NCI-H1417 treated with DMSO at 0.1 percent for 48 hours (cell line): ENCODE measurements around the gene ITPR1.
A peak's percentile ranks its signal among the peaks of the same experiment; 100 is the strongest.

Source experiments
- DNase-seq: peaks from one replicate; lab custom pipeline; 2025; lab: John Stamatoyannopoulos, UW

The ITPR1 gene

DNA sequence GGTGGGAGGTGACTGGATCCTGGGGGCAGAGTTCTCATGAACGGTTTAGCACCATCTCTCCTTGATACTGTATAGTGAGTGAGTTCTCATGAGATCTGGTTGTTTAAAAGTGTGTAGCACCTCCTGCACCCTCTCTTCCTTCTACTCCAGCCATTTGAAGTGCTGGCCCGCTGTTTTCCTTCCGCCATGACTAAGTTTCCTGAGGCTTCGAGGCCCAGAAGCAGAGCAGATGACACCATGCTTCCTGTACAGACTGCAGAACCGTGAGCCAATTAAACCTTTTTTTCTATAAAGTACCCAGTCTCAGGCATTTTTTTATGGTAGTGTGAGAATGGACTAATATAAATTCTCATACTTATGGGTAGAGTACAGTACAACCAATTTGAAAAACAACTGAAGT lies 362.5 kb downstream of the ITPR1 start:
- DNase-seq: no peak

DNA sequence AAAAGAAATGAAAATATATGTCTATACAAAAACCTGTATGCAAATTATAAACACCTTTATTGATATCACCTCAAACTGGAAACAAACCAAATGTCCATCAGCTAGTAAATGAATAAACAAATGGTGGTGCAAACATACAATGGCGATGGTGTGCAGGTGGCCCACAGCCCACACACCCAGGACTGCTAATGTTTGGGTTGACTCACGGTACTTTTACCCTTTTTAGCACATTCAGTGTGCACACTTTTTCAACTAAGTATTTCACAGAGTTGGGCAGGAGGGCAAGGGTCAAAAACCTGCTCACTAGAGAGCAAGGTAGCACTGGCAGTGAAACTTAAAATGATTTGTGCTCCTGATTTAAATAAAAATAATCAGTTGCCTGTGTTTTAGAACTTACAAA lies 363.0 kb downstream of the ITPR1 start:
- DNase-seq: no peak

DNA sequence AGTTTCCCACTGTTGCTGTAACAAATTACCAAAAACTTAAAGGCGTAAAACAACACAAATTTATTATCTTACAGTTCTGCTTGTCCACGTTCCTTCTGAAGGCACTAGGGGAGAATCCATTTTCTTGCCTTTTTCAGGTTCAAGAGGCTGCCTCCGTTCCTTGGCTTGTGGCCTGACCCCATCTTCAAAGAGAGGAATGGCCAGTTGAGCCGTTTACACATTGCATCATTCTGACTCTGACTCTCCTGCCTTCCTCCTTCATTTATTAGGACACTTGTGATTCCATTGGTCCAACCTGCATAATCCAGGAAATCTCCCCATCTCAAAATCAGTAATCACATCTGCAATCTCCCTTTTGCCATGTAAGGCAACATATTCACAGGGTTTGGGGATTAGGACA lies 363.4 kb downstream of the ITPR1 start:
- DNase-seq: no peak

- DNase-seq: no peak
Measured at GRCh38 chr3:4856986-4857385, 363.8 kb downstream of the ITPR1 start.

- DNase-seq: no peak
Measured at GRCh38 chr3:4859788-4860187, 366.6 kb downstream of the ITPR1 start.

- DNase-seq: no peak
Measured at GRCh38 chr3:4862973-4863372, 369.8 kb downstream of the ITPR1 start.

DNA sequence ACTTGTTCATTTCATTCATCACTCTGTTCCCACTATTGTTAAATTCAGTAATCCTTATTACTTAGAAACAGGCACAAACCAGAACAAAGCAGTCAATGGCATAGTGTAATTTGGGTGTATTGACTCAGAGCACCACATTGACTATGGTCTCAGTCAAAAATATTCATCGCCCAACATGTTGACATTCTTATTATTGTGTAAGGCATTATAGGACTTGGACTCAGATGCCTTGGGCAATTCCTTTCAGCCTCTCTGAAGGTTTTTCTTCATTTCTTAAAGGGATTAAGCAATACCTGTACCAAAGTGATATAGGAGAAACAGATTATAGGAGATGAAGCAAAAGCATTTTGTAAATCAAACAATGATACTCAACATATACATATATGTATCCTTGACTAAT lies 371.4 kb downstream of the ITPR1 start:
- no peak for DNase-seq

DNA sequence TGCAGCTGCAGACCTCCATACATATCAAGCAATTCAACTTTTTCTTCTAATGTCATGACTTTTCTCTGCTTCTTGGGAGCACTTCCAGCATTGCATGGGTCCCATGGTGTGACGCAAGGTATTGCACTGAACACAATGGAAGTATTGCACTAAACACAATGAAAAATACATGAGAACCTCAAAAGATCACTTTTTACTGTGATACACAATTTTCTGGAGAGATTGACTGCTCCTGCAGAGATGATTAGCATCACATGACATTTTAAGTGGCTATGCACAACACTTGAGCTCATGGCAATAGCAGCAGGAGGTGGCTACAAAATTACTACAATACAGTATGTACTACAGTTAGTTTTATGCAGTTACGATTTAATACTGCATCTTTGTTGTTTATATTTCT lies 372.6 kb downstream of the ITPR1 start:
- peak; percentile 50 for DNase-seq

DNA sequence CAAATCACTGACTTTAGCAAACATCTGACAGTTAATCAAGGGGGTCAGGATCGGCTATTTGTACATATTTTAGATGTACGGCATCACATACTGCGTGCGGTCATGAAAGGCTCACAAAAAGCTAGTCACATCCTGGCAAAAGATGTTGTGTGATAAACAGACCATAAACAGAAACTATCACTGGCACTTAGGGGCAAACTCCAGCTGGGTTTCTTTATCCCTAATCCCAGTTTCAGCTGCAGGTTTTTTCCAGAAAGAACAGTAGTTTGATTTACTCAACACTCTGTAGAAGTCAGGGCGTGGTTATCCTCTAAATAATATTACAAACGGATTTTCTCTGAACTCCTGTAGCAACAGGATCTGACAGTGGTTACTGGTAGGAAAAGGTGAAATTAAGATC lies 373.7 kb downstream of the ITPR1 start:
- DNase-seq: no peak

DNA sequence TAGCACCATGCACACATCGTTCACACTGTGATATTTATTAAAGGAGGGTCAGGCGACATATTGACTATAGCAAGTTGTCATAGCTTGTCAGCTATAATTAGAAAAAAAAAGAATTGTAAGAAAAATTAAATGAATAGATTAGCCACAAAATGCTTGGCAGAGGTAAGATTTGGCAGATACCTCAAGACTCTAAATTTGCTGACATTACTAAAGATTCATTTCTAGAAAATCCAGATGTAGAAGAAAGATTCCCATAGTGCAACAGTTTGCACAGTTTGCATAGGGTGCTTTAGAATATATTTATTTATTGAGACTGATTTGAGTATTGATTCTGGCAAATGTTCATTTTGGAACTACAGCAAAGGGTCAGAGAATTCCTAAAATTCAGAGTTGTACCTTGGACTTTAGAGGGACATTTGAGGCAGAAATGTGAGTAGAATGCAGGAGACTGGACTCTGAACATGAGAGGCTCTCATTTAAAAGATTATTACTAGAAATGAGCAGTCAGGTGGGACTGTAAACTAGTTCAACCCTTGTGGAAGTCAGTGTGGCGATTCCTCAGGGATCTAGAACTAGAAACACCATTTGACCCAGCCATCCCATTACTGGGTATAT lies 384.1 kb downstream of the ITPR1 start:
- DNase-seq: no peak

- no peak for DNase-seq
Measured at GRCh38 chr3:4880850-4881249, 387.7 kb downstream of the ITPR1 start.

GRCh38 chr3:4882548-4882947 lies 389.4 kb downstream of the ITPR1 start:
- no peak for DNase-seq

- no peak for DNase-seq
Measured at GRCh38 chr3:4883011-4883410, 389.9 kb downstream of the ITPR1 start.

DNA sequence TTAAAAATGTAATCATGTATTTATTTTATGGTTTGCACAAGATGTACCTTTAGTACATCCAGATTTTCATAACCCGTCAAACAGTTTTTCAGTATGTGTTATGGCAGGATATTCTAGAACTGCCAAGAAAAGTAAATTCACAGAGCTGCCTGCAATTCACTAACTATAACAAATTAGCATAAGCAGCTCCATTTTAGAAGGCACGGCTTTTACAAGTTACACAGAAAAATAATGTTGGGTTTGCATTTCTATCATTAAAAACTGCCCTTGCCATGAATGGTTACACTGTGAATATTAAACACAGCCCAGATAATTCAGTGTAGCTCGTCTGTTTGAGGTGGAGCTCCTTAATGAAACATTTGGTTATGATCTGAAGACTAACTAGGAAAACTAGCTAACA lies 391.7 kb downstream of the ITPR1 start:
- no peak for DNase-seq

GRCh38 chr3:4885316-4885715 lies 392.2 kb downstream of the ITPR1 start:
- no peak for DNase-seq

DNA sequence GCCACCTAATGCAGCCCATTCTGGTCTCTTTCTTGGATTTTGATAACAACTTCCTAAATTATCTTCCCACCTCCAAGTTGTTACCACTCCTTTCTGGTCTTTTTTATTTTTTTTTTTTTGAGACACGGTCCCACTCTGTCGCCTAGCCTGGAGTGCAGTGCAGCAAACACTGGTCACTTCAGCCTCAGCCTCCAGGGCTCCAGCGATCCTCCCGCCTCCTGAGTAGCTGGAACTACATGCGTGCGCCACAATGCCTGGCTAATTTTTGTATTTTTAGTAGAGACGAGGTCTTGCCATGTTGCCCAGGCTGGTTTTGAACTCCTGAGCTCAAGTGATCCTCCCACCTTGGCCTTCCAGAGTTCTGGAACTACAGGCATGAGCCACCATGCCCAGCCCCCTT lies 393.3 kb downstream of the ITPR1 start:
- no peak for DNase-seq

DNA sequence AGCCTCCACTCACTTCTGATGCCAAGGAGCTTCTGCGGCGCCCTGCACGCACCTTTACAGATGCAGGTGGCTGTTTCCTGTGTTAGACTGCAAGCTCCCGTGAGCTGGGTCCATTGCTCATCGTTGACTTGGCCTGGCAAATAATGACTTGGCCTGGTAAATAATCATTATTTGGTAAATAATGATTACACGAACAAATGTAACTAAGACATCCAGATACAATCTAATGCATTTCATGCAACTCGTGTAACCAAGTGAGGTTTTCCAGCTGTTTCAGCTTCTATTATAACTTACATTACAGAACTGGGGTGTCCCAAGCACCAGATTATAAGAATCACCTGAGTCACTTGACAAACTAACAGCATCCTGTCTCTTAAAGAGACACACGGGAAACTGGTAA lies 394.0 kb downstream of the ITPR1 start:
- no peak for DNase-seq

DNA sequence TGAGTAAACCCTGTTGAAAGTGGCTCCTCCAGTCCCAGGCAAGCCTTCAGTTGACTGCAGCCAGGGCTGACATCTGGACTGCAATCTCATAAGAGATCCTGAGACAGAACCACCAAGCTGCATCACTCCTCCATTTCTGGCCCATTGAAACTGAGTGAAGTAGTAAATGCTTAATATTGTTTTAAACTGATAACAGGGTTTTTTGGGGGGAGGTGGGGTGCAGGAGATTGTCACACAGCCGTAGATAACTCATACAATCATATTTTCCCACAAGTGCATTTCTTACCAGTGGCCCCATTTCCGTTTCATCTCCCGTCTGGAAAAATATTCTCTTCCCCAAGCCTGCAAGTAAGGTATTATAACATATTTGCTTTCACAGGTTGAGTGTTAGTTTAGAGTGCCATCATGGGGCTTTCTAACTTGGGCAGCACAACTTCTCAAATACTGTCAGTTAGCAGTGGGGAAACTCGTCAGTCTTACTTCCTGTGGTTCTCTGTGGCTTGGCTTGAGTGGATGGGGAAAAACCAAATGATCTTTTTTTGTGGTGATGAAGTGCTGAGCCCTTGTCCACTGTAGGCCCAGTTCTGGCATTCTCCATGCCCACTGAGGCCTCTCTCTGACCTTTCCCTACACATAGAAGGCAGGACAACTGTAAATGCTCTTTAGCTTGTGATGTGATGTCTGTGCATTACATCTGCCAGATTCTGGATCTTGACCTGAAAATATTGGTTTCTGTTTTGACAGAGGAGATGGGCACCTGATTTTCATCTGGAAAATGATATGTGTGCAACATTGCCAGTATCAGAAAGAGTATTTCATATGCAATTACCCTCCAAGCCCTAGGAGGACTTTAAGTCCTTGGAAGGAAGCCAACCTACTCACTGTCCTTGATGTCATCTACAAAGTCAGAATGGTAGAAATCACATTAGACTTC lies 396.0 kb downstream of the ITPR1 start:
- no peak for DNase-seq

DNA sequence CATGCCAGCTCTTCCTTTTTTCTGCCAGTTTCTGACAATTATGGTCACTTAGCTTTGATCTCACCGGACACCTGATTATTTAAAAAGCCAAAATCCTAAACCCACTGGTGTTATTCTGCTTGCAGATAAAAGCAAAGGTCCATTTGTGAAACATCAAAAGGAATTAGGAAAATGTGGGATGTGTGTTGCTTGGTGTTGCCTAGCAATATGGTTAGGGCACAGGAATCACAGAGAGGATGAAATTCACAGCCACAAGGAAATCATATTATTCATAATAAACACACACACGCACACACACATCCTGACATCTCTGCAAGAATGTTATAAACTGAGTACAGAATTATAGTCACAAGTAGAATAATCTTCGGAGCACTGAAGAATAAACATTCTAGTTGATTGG lies 396.7 kb downstream of the ITPR1 start:
- DNase-seq: no peak

DNA sequence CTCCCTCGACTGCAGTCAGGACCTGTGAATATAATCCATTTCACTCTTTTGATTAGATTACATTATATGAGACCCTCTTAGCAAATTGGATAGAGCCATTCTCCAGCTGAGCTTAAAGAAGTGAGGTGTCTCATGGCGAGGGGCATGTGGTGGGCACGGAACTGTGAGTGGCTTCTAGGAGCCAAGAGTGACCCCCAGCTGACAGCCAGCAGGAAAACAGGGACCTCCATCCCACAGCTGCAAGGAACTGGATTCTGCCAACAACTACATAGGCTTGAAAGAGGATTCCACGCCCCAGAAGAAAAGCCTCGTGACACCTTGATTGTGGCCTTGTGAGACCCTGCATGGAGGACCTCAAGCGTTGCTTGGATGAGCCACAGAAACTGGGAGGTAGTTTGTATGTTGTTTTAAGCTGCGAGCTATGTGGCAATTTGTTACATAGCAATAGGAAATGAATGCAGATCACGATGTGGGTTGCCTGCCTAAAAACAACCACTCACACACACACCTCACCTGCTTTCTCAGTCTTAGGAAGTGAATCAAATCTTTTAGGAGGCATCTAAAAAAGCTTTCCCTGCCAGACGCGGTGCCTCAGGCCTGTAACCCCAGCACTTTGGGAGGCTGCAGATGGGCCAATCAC lies 401.9 kb downstream of the ITPR1 start:
- DNase-seq: no peak

DNA sequence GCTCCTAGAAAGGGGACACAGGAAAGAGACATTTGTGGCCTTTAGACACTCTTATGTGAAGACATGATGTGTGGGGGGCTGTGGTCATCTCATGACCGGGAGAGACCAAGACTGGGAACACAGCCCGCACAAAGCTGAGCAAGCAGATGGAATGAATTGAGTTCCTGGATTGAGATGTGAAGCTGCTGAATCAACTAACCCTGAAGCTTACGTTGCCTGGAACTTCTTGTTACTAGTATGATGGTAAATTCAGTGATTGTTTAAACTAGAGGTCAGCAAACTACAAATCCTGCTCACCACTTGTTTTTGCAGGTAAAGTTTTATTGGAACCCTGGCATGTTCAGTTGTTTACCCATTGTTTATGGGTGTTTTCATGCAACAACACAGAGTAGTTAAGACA lies 402.7 kb downstream of the ITPR1 start:
- no peak for DNase-seq
